GM23248 (cell line): ENCODE measurements around the gene MPG.

Experiments used
- EZH2 ChIP-seq: fragments of 200-600 bp; sonication (generic); IDR thresholded peaks from 2 replicates; pipeline ENCODE4 v1.6.1; 2018; ENCODE audit warnings: antibody characterized with exemption, mild to moderate bottlenecking; ENCODE audit not compliant: insufficient read depth, poor library complexity, severe bottlenecking
- EZH2phosphoT487 ChIP-seq: fragments of 200-600 bp; sonication (generic); IDR thresholded peaks from 2 replicates; pipeline ENCODE4 v1.6.1; 2018; ENCODE audit warnings: antibody characterized with exemption, moderate library complexity, mild to moderate bottlenecking, low read depth; ENCODE audit not compliant: insufficient read depth

DNA sequence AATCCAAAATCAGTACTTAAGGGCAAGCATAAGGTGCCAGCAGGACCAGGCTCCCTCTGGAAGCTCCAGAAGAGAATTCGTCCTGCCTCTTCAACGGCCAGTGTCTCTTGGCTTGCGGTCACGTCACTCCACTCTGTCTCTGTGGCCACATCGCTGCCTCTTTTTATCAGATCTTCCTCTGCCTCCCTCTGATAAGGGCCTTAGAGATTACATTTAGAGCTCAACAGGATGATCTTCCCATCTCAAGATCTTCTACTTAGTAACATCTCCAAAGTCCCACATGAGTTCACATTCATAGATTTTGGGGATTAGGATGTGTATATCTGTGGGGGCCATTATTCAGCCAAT, 16.9 kb downstream of the MPG start:
- TF ChIP-seq EZH2 (no peak), EZH2phosphoT487 (no peak)
